Trophoblast cell (in vitro differentiated cells and primary cell): ENCODE data around the gene KRTAP10-5.

ENCODE experiments used
- DNase-seq, 2 donors: peaks; one replicate each; pipeline ENCODE4 v3.0.0-alpha.2; 2016
- H2AFZ ChIP-seq: 2 replicates; pipeline ENCODE4 v1.6.1; 2013; ENCODE audit warnings: low read length, moderate library complexity, mild to moderate bottlenecking; ENCODE audit not compliant: insufficient read depth, poor library complexity
- H2AK5ac ChIP-seq: 2 replicates; pipeline ENCODE4 v1.6.1; 2013; ENCODE audit warnings: mild to moderate bottlenecking, low read length
- H2BK120ac ChIP-seq: 2 replicates; pipeline ENCODE4 v1.6.1; 2013; ENCODE audit warnings: low read length, mild to moderate bottlenecking, moderate library complexity; ENCODE audit not compliant: insufficient read depth, poor library complexity
- H2BK12ac ChIP-seq: 2 replicates; pipeline ENCODE4 v1.6.1; 2013; ENCODE audit warnings: mild to moderate bottlenecking, low read length, moderate library complexity
- H2BK5ac ChIP-seq: 2 replicates; pipeline ENCODE4 v1.6.1; 2013; ENCODE audit warnings: low read length, low read depth, moderate library complexity, mild to moderate bottlenecking; ENCODE audit not compliant: poor library complexity
- H3K14ac ChIP-seq: 2 replicates; pipeline ENCODE4 v1.6.1; 2013; ENCODE audit warnings: mild to moderate bottlenecking, low read length
- H3K18ac ChIP-seq: 2 replicates; pipeline ENCODE4 v1.6.1; 2013; ENCODE audit warnings: mild to moderate bottlenecking, low read length
- H3K23ac ChIP-seq: 2 replicates; pipeline ENCODE4 v1.6.1; 2013; ENCODE audit warnings: low read length
- H3K27ac ChIP-seq: 2 replicates; pipeline ENCODE4 v1.5.1; 2013; ENCODE audit warnings: low read depth, mild to moderate bottlenecking, inconsistent platforms, low read length, moderate library complexity
- H3K27me3 ChIP-seq: 2 replicates; pipeline ENCODE4 v1.6.1; 2013; ENCODE audit warnings: inconsistent platforms, mild to moderate bottlenecking, low read length, moderate library complexity; ENCODE audit not compliant: insufficient read depth
- H3K36me3 ChIP-seq, 2 experiments: 1 replicate in 1 of 2; 2 replicates in 1 of 2; pipeline ENCODE4 v1.6.1; 2013; ENCODE audit warnings: low read length in 2 of 2, mild to moderate bottlenecking in 2 of 2, moderate library complexity in 1 of 2; ENCODE audit not compliant: insufficient read depth in 2 of 2, control insufficient read depth in 1 of 2
- H3K4ac ChIP-seq: 2 replicates; pipeline ENCODE4 v1.6.1; 2013; ENCODE audit warnings: low read depth, mild to moderate bottlenecking, low read length, moderate library complexity
- H3K4me1 ChIP-seq, 2 experiments: 1 replicate in 1 of 2; 2 replicates in 1 of 2; pipeline ENCODE4 v1.6.1; 2013; ENCODE audit warnings: low read length in 2 of 2, mild to moderate bottlenecking in 2 of 2, moderate library complexity in 1 of 2; ENCODE audit not compliant: insufficient read depth in 2 of 2, control insufficient read depth in 1 of 2
- H3K4me2 ChIP-seq: 2 replicates; pipeline ENCODE4 v1.6.1; 2013; ENCODE audit warnings: inconsistent platforms, mild to moderate bottlenecking, low read length, moderate library complexity
- H3K4me3 ChIP-seq: 2 replicates; pipeline ENCODE4 v1.5.1; 2013; ENCODE audit warnings: mild to moderate bottlenecking, low read depth, low read length, inconsistent platforms
- H3K79me1 ChIP-seq: one replicate; pipeline ENCODE4 v1.6.1; 2013; ENCODE audit warnings: low read length
- H3K79me2 ChIP-seq: 2 replicates; pipeline ENCODE4 v1.6.1; 2013; ENCODE audit warnings: low read length, mild to moderate bottlenecking; ENCODE audit not compliant: control insufficient read depth, insufficient read depth, poor library complexity
- H3K9ac ChIP-seq: 2 replicates; pipeline ENCODE4 v1.6.1; 2013; ENCODE audit warnings: mild to moderate bottlenecking, low read length
- H3K9me3 ChIP-seq: 2 replicates; pipeline ENCODE4 v1.6.1; 2013; ENCODE audit warnings: low read depth, mild to moderate bottlenecking, control low read depth, inconsistent platforms, low read length; ENCODE audit not compliant: insufficient read depth
- H4K12ac ChIP-seq: 2 replicates; pipeline ENCODE4 v1.6.1; 2013; ENCODE audit warnings: low read depth, mild to moderate bottlenecking, low read length, moderate library complexity
- H4K8ac ChIP-seq: 2 replicates; pipeline ENCODE4 v1.6.1; 2013; ENCODE audit warnings: low read depth, mild to moderate bottlenecking, low read length, moderate library complexity
- H4K91ac ChIP-seq: one replicate; pipeline ENCODE4 v1.6.1; 2013; ENCODE audit warnings: low read depth, mild to moderate bottlenecking, low read length, moderate library complexity
- WGBS: extraction: QIAGEN DNeasy Blood & Tissue Kit; methylation state at CpG from one replicate; pipeline ENCODE4 v1.1.7; 2013; ENCODE audit warnings: missing lambda C conversion rate; ENCODE audit not compliant: insufficient read length, insufficient coverage; ENCODE audit errors: extremely low coverage; 5-methylcytosine and 5-hydroxymethylcytosine counted together

The KRTAP10-5 gene

DNA sequence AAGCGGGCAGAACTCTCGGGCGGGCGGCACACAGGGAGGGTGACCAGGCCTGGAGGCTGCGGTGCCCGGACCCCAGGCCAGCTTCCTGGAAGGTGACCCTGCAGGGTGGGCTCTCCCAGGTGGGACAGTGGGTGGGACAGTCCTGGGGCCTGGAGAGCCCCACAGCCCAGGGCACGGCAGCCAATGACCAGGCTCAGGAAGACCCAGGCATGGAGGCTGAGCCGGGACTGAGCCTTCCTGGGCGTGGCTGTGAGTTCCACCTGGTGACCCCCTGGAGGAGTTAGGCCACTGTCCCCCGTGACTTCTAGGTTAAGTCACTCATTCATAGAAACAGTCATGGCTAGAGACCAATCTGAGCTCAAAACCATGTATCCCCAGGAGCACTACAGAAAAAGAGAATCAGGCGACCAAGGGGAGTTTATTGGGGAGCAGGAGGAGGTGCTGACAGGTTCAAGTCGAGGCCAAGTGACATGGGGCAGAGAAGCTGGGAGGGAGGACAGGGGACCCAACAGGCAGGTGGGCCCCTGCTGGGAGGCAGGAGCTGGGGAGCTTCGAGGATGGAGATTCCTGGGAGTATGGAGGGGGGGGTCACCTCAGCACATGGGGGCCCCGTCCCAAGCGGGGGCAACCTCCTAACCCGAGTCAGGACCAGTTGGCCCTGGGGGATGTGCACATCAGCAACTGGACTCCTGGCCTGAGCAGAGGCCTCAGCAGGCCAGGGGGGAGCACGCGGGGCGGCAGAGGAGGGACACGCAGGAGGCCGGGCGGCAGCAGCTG is 1.2 kb downstream of the KRTAP10-5 start:
- H3K4me3 ChIP-seq, result no peak overlapping the region
- H3K27ac ChIP-seq, result no peak overlapping the region
- H4K12ac ChIP-seq, result no peak overlapping the region
- no peak overlapping the region for H2AFZ ChIP-seq
- no peaks in the 10 kb centered on the region for H3K27me3 ChIP-seq
- no peak overlapping the region for H4K8ac ChIP-seq
- no peak overlapping the region for H2BK12ac ChIP-seq
- no peak overlapping the region for H2BK120ac ChIP-seq
- DNase-seq, result no peak
- H4K91ac ChIP-seq, result no peak overlapping the region
- no peak overlapping the region for H2AK5ac ChIP-seq
- no peaks in the 10 kb centered on the region for H3K4me1 ChIP-seq
- no CpG with 5 or more reads among the region's 22 CpGs for WGBS
- H3K9me3 ChIP-seq, result peaks cover 16% of the 10 kb centered on the region
- H3K18ac ChIP-seq, result no peak overlapping the region
- H3K4me2 ChIP-seq, result no peak overlapping the region
- no peaks in the 10 kb centered on the region for H3K36me3 ChIP-seq
- no peak overlapping the region for H3K4ac ChIP-seq
- no peak overlapping the region for H3K9ac ChIP-seq
- H3K23ac ChIP-seq, result no peak overlapping the region
- no peaks in the 10 kb centered on the region for H3K79me2 ChIP-seq
- H2BK5ac ChIP-seq, result no peak overlapping the region
- H3K14ac ChIP-seq, result no peak overlapping the region
- no peaks in the 10 kb centered on the region for H3K79me1 ChIP-seq

DNA sequence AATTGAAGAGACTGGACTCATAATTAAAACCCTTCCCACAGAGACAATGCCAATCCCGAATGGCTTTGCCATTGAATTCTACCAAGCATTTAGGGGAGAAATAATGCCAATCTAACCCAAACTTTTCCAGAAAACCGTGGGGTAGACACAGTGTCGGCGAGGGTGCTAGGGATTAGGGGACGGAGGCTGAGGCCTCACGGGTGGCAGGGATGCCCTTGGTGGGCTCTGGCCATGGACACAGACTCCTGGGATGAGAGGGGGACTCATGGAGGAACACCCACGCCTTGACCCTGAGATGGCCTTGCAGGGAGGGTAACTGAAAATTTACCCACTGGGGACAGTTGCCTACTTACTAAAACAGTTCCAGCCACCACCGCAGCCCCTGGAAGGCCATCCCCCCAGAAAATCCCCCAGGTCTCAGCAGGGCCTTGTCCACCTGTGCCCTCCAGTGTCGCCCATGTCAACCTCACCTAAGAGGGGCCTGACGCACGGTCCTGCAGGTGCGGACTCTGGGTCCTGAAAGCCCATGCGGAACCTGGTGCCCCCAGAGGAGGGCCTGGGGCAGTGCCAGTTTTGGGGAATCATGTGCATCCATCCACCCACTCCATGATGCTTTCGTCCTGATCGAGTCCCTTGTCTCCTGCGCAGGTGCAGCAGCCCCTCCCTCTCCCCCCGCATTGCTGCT is 1.9 kb downstream of the KRTAP10-5 start:
- Histone ChIP-seq H3K14ac (no peak overlapping the region), H2AK5ac (no peak overlapping the region), H3K4ac (no peak overlapping the region), H3K79me2 (no peaks in the 10 kb centered on the region), H4K12ac (no peak overlapping the region), H2BK12ac (no peak overlapping the region), H2AFZ (no peak overlapping the region), H3K4me3 (no peak overlapping the region), H3K4me1 (no peaks in the 10 kb centered on the region), H4K8ac (no peak overlapping the region), H3K27ac (no peak overlapping the region), H3K4me2 (no peak overlapping the region), H3K27me3 (no peaks in the 10 kb centered on the region), H2BK120ac (no peak overlapping the region), H3K9ac (no peak overlapping the region), H2BK5ac (no peak overlapping the region), H4K91ac (no peak overlapping the region), H3K18ac (no peak overlapping the region), H3K79me1 (no peaks in the 10 kb centered on the region), H3K9me3 (peaks cover 16% of the 10 kb centered on the region), H3K36me3 (no peaks in the 10 kb centered on the region), H3K23ac (no peak overlapping the region)
- WGBS, result no CpG with 5 or more reads among the region's 17 CpGs
- no peak for DNase-seq

DNA sequence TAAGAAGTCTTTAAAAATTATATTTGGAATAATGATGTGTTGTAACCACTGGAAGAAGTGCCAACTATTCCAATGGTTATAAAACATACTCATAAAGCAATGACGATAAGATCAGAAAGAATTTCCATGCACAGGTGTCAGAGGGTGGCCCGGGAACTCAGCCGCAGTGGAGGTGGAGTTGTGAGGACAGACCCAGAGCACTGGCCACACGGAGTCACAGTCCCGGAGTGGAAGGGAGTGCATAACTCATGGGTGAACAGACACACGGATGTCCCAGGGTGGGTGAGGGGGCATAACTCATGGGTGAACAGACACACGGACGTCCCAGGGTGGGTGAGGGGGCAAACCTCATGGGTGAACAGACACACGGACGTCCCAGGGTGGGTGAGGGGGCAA is 4.4 kb downstream of the KRTAP10-5 start:
- H3K36me3 ChIP-seq, result no peaks in the 10 kb centered on the region
- H3K4ac ChIP-seq, result no peak overlapping the region
- no peak overlapping the region for H4K91ac ChIP-seq
- no peaks in the 10 kb centered on the region for H3K79me1 ChIP-seq
- no peak overlapping the region for H2BK120ac ChIP-seq
- H3K27me3 ChIP-seq, result no peaks in the 10 kb centered on the region
- H3K27ac ChIP-seq, result no peak overlapping the region
- no peak overlapping the region for H2AK5ac ChIP-seq
- H3K4me2 ChIP-seq, result no peak overlapping the region
- no peak overlapping the region for H3K9ac ChIP-seq
- no peak overlapping the region for H3K23ac ChIP-seq
- H3K18ac ChIP-seq, result no peak overlapping the region
- peaks cover 25% of the 10 kb centered on the region for H3K9me3 ChIP-seq
- H2AFZ ChIP-seq, result no peak overlapping the region
- H3K4me1 ChIP-seq, result no peaks in the 10 kb centered on the region
- H4K12ac ChIP-seq, result no peak overlapping the region
- H3K79me2 ChIP-seq, result no peaks in the 10 kb centered on the region
- no peak overlapping the region for H4K8ac ChIP-seq
- no peak overlapping the region for H3K4me3 ChIP-seq
- no peak for DNase-seq
- H2BK5ac ChIP-seq, result no peak overlapping the region
- H2BK12ac ChIP-seq, result no peak overlapping the region
- whole genome bisulfite sequencing, result no CpG with 5 or more reads among the region's 10 CpGs
- no peak overlapping the region for H3K14ac ChIP-seq

DNA sequence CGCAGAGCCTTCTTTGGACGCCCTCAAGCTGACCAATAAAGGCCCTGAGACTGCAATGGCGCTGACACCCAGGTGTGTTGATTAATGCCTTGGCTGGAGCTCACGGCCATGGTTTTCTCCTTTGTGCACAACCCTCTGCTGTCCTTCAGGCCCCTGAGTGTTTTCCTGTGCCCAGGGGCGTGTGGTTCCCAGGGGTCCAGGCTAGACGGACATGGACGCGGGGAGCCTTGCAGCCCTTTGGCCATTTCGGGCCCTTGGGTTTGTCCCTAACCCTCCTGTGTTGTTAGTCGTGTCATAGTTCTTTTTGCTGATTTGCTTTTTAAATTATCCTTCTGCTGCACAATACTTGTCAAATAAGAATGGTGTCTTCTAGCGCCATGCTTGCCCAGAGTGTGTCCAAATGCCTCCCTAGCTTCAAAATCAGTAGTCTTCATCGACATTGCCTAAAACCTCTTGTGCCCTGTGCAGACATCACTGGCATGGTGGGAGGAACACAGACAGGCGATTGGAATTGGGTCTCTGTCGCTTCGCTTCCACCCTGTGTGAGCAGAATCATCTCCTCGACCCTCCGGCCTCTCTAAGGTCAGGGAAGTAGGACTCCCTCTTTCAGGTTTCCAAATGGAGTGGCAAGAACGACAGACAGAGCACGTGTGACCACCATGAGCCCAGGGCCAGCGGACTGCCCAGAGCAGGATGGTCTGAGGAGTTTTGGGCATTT is 4.9 kb downstream of the KRTAP10-5 start:
- no CpG with 5 or more reads among the region's 20 CpGs for WGBS
- H3K4me3 ChIP-seq, result no peak overlapping the region
- H3K27ac ChIP-seq, result no peak overlapping the region
- no peak overlapping the region for H2AFZ ChIP-seq
- H3K14ac ChIP-seq, result no peak overlapping the region
- H2AK5ac ChIP-seq, result no peak overlapping the region
- no peak overlapping the region for H3K18ac ChIP-seq
- no peaks in the 10 kb centered on the region for H3K79me2 ChIP-seq
- H2BK12ac ChIP-seq, result no peak overlapping the region
- no peak overlapping the region for H3K4me2 ChIP-seq
- no peak overlapping the region for H4K12ac ChIP-seq
- H3K4ac ChIP-seq, result no peak overlapping the region
- H4K91ac ChIP-seq, result no peak overlapping the region
- H3K79me1 ChIP-seq, result no peaks in the 10 kb centered on the region
- H3K23ac ChIP-seq, result no peak overlapping the region
- H2BK120ac ChIP-seq, result no peak overlapping the region
- no peak overlapping the region for H2BK5ac ChIP-seq
- H3K9me3 ChIP-seq, result peaks cover 25% of the 10 kb centered on the region
- no peaks in the 10 kb centered on the region for H3K36me3 ChIP-seq
- DNase-seq, result no peak
- no peaks in the 10 kb centered on the region for H3K27me3 ChIP-seq
- no peak overlapping the region for H4K8ac ChIP-seq
- no peak overlapping the region for H3K9ac ChIP-seq
- no peaks in the 10 kb centered on the region for H3K4me1 ChIP-seq
